PC-9 (cell line): ENCODE results near the gene OR2V1.

Source experiments
- EZH2 ChIP-seq: fragments of 200-600 bp; sonication (generic); IDR thresholded peaks from 2 replicates; pipeline ENCODE4 v1.8.0; 2017; ENCODE audit warnings: antibody characterized with exemption, low read depth
- TF ChIP-seq, protein P1 (sequence below): fragments of 200-600 bp; sonication (generic); conservative IDR thresholded peaks from 2 replicates; pipeline ENCODE4 v1.6.1; 2017; ENCODE audit warnings: mixed run types, antibody characterized with exemption, mild to moderate bottlenecking, moderate library complexity

DNA sequence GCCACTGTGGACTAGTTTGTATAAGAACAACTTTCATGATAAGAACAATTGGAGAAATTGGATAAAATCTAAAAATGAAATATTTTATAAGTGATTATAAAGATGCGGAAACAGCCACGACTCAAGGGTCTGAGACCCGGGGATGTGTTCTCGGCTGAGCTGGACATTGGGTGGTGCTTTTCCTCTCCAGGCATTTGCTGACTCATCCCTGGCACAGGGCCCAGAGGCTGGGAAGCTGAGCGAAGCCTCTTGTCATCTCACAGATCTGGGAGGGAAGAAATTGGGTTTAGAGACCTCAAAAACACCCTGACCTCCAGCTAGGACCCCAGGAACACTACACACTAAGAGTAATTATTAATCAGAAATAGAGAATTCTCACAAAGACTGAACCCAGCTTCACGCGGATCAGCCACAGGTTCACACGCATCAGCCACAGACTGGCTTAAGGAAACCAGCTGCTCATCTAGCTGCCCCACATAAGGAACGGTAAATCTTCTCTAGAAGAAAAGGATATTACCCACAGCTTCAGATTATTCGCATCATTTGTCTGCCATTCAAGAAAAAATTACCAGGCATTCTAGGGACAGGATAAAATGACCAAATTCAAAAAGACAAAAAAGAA lies 2.8 kb upstream of the OR2V1 start:
- TF ChIP-seq, protein P1, sequence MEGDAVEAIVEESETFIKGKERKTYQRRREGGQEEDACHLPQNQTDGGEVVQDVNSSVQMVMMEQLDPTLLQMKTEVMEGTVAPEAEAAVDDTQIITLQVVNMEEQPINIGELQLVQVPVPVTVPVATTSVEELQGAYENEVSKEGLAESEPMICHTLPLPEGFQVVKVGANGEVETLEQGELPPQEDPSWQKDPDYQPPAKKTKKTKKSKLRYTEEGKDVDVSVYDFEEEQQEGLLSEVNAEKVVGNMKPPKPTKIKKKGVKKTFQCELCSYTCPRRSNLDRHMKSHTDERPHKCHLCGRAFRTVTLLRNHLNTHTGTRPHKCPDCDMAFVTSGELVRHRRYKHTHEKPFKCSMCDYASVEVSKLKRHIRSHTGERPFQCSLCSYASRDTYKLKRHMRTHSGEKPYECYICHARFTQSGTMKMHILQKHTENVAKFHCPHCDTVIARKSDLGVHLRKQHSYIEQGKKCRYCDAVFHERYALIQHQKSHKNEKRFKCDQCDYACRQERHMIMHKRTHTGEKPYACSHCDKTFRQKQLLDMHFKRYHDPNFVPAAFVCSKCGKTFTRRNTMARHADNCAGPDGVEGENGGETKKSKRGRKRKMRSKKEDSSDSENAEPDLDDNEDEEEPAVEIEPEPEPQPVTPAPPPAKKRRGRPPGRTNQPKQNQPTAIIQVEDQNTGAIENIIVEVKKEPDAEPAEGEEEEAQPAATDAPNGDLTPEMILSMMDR: no peak
- TF ChIP-seq EZH2: no peak
